Umbilical cord (tissue), 2 donors: ENCODE data around the gene CRB3. TPM values are rescaled to one million over a fixed set of nuclear protein-coding genes. Genes with fewer than 3 reads are reported as not detected.
"Not testable (repeated sequence)": the region's sequence is repeated elsewhere in the genome, so short reads cannot be mapped to it uniquely, and the experiment has no call there.

ENCODE experiments used
- DNase-seq: peaks from one replicate; pipeline ENCODE4 v3.0.0-alpha.2; 2015; ENCODE audit warnings: low spot score
- total RNA-seq: library from RNA; depleted of rRNA; stranded (reverse); fragments of >200 nt; gene quantifications from one replicate; pipeline ENCODE4 v1.2.3, GENCODE V29; 2014; ENCODE audit warnings: low replicate concordance; ENCODE audit not compliant: insufficient read depth

The CRB3 gene
- total RNA-seq: 9.1 TPM

- DNase-seq: peak; percentile 52
Observed at GRCh38 chr19:6464070-6464873, at the start of gene CRB3. TSS of gene CRB3 (plus strand) at chr19:6464271. CDS start at chr19:6464702, 431 bp downstream.

GRCh38 chr19:6414793-6415590, 49.1 kb upstream of the CRB3 start:
- DNase-seq: no peak

GRCh38 chr19:6415591-6416190, 48.4 kb upstream of the CRB3 start:
- no peak for DNase-seq

GRCh38 chr19:6416658-6417405, 47.2 kb upstream of the CRB3 start:
- no peak for DNase-seq

GRCh38 chr19:6417713-6418561, 46.1 kb upstream of the CRB3 start:
- no peak for DNase-seq

- DNase-seq: no peak
Observed at GRCh38 chr19:6418562-6418932, 45.5 kb upstream of the CRB3 start.

- DNase-seq: no peak
Observed at GRCh38 chr19:6421075-6422014, 42.7 kb upstream of the CRB3 start.

- DNase-seq: peak; percentile 71
Observed at GRCh38 chr19:6423499-6424194, 40.4 kb upstream of the CRB3 start.

GRCh38 chr19:6424195-6424938, 39.7 kb upstream of the CRB3 start, which contains the start of gene KHSRP:
TSS of gene KHSRP (minus strand) at chr19:6424811. CDS start at chr19:6424701, 110 bp downstream.
- DNase-seq: no peak

- peak; percentile 100 for DNase-seq
Observed at GRCh38 chr19:6424939-6425731, 38.9 kb upstream of the CRB3 start.

- DNase-seq: no peak
Observed at GRCh38 chr19:6425732-6426620, 38.1 kb upstream of the CRB3 start.

- DNase-seq: no peak
Observed at GRCh38 chr19:6427131-6427530, 36.9 kb upstream of the CRB3 start.

GRCh38 chr19:6428692-6429418, 35.2 kb upstream of the CRB3 start:
- not testable (repeated sequence) for DNase-seq

GRCh38 chr19:6429419-6430221, 34.5 kb upstream of the CRB3 start:
- no peak for DNase-seq

GRCh38 chr19:6431891-6432290, 32.2 kb upstream of the CRB3 start:
- no peak for DNase-seq
